ENCODE results near the gene LZTS3.
"Not testable (repeated sequence)": the region's sequence is repeated elsewhere in the genome, so short reads cannot be mapped to it uniquely, and the experiment has no call there.

The LZTS3 gene

DNA sequence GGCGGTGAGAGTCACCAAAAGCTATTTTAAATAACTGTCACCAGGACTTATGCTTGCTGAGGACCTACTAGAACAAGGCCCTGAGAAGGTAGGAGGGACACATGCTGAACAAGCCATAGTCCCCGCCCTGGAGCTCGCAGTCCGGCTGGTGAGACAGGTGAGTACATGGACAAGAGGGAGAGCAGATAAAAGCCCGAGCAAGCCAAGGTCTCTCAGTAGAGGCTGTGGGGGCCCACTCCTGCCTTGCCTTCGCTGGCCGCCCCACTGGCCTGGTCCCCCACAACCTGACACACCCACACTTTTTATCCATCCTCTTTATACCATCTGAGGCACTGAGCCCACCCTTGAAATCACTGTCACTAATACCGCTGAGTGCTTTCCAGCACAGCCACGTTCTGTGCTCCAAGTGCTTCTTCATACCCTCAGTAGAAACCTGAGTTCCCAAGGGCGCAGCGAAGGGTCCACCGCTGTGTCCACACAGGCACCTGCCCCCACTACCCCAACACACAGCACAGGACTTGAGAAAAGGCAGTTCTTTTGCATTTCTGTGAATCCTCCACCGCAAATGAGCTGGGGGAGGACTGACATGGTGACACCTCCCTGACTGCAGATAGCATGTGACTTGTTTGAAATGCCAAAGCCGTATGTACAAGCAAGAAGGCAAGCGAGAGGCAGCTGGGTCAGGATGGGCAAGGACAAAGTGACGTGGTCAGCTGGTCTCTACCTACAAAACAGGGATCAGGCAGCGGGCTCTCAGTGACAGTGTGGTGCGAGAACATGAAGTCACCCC, 19.1 kb upstream of the LZTS3 start:
- no peak for DNase-seq

GRCh38 chr20:3190681-3191111, 17.3 kb upstream of the LZTS3 start:
- DNase-seq, result no peak

DNA sequence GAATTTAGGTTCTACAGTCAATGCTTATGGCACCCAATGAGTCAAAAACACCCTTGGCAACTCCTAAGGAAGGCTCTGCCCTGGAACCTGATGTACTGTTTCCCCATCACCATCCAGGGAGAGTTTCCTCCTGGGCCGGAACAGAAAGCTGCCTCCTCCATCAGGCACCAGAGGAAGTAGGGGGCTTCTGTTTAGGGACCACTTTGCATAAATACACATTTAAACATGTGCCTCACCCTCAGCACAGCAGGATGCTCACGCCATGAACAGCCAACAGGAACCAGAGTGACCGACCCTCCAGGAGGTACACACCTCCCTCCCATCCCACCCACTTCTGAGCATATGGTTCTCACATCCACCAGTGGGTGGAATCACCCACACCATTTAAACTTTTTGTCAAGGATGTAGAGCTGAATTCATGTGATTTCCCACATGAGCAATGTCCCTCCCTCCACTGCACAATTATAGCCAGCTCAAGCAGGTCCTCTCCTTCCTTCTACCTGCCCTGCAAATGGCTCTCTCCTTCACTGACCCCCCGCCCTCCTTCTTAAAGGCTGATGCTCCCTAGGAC, 16.3 kb upstream of the LZTS3 start:
- no peak for DNase-seq

DNA sequence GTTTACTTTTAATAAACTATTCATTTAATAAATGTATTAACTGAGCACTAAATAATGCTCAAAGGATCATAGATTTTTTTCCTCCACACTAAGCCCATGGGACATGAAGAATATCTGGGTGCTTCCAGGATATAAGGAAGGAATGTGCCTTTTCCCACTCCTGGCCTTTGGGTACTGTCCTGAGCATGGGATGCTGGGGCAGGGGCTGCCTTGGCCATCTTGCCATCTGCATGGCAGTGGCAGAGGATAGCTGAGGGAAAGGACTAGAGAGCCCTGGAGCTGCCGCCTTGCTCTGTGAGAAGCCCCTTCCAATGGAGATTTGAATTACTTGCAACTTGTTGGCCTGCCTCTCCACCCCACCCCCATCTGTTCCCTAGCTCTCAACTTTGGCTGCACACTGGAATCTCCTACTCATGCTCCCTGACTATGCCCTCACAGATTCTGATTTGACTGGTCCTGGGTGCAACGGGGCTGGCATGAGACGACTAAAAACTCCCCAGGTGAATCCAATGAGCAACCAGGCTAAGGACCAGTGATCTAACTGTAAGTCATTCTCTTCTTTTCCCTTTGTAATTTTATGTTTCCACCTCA, 15.6 kb upstream of the LZTS3 start:
- DNase-seq, result no peak

GRCh38 chr20:3187861-3188260, 14.5 kb upstream of the LZTS3 start:
- DNase-seq, result not testable (repeated sequence)

DNA sequence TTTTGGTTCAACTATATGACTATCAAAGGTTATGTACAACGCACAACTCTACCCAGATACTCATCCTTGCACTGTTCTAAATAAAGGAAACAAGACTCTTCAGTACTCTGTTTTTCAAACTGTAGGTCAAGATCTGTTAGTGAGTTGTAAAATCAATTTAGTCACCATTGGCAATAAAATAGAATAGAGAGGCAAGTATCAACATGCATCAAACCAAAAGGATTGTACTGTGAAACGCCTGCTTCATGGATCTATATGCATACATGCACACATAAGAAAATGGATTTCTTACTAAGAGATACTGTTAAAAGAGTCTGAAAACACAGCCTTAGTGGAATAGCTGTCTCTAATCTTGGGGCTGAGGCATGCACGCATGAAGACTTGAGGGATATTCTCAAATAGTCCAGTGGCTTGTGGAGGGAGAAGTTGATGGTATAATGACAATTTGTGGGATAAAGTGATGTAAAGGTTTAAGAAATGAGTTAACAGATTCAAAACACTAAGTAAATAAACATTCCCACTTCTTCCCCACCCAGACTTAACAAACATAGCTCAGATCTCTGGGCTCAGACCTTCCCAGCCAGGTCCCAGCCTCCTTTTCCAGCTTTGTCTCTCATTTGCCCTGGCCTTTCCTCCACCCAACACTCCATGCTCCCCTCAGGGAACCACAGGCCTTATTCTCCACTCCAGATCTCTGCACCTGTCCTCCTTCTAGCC, 10.7 kb upstream of the LZTS3 start:
- DNase-seq, result no peak

- not testable (repeated sequence) for DNase-seq
These were observed 9.1 kb upstream of the LZTS3 start for GRCh38 chr20:3182429-3182828.

DNA sequence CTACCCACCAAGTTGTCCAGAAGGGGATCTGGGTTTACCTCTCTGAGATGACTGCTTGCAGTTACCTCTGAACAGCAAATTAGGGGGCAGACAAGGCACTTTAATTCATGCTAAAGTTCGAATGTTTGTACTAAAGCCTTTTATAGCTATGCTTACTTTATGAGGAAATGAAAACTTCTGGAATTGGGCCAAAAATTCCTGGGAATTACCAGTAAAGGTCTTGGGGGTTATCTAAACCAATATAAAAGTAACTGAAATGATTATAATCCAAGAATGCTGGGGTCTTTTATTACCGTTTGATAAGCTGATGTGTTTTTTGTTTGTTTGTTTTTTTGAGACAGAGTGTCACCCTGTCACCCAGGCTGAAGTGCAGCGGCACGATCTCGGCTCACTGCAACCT, 7.9 kb upstream of the LZTS3 start:
- no peak for DNase-seq

- no peak for DNase-seq
These were observed 7.0 kb upstream of the LZTS3 start for GRCh38 chr20:3180319-3180718.

DNA sequence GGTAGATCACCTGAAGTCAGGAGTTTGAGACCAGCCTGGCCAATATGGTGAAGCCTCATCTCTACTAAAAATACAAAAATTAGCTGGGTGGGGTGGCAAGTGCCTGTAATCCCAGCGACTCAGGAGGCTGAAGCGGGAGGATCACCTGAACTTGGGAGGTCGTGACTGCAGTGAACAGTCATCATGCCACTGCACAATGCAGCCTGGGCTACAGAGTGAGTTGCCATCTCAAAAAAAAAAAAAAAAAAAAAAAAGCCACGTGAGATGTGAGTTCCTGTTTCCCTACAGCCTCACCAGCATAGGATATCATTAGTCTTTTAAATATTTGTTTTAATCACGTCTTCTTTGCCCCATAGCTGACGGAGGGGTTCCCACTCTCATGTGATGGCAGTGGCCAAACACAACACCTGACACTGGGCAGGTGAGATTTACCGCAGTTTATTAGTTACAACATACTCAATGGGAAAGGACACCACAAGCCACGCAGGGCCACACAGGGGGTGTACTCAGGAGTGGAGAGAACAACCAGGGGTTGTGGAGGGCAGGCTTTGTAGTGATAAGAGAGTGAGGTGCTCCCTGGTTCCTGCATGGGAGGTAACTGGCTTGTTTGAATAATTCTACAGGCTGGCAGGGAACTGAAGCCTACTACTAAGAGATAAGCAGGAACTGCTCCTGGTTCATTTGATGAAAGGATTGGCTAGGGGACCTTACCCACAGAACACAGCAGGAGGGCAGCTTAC, 4.6 kb upstream of the LZTS3 start:
- DNase-seq, result no peak

GRCh38 chr20:3175270-3175669, 1.9 kb upstream of the LZTS3 start:
- no peak for DNase-seq

- no peak for DNase-seq
These were observed 1.3 kb upstream of the LZTS3 start for GRCh38 chr20:3174442-3175261.

DNA sequence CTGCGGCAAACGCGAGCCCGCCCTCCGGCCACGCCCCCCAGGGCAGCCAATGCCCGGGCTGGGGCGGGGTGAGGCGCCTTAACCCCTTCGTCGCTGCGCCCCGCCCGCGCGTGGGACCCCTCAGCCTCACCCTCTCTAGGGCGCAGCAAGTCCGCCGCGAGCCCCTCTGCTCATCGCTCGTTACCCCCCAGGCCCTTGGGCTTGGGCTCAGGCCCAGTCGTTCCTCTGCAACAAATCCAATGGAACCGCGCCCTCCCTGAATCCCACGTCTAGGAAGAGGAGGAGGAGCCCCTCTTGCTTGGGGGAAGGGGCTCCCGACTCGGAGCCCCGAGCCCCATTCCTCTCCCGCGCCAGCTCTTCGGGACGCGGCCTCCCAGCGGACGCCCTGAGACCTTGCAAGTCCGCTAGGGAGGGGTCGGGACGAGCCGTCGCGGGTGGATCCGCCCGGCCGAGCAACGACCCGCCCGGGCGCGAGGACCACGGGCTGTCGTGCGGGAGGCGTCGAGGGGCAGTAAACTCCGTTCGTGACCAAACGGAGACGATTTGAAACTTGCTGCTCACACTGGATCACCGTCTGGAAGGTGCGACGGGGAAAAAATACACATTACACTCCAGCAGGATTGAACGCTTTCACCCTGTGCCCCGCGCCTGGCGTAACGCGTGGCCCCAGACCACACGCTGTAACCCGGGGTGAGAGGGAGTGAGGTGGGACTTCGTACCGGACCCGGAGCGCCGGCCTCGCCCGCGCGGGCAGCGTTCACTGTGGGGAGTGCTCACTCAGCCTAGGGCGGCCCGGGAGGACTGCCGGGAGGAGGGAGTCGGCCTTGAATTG, 477 bp upstream of the LZTS3 start:
- peak; percentile 91 for DNase-seq

DNA sequence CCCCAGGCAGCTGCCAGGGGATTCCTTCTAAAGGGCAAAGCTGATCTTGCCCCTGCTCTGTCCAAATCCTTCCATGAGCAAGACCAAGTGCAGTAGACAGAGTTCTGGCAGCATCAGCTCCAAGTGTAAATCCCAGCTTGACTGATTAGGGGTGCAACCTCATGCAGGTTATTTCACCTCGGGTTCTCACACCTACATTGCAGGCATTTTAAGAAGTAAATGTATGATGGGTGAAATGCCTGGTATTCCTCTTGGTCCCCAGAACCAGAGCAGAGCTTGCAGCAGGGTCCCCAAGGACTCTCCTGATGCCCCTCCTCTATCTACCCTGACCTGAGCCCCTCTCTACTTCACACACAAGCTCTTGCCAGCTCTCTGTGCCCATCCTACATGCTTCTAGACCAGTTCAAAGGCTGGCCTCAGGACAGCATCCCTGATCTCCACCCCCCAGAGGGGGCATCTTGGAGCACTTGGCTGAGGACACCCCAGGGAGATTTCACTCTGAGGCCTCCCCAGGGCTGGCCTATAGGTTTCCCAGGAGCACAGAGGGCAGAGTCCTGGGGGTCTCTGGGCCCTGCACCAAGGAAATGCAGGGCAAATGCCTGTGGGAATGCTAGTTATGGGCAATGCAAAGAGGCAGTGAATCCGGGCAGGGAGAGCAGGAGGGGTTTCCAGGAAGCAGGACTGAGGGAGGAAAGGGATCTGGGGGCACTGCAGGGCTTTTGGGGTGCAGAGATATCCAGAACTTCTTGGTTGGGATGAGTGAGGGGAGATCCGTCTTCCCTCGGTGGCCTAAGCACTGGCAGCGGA, 1.0 kb downstream of the LZTS3 start:
- no peak for DNase-seq

GRCh38 chr20:3171391-3172125, 1.8 kb downstream of the LZTS3 start:
- DNase-seq, result no peak

DNA sequence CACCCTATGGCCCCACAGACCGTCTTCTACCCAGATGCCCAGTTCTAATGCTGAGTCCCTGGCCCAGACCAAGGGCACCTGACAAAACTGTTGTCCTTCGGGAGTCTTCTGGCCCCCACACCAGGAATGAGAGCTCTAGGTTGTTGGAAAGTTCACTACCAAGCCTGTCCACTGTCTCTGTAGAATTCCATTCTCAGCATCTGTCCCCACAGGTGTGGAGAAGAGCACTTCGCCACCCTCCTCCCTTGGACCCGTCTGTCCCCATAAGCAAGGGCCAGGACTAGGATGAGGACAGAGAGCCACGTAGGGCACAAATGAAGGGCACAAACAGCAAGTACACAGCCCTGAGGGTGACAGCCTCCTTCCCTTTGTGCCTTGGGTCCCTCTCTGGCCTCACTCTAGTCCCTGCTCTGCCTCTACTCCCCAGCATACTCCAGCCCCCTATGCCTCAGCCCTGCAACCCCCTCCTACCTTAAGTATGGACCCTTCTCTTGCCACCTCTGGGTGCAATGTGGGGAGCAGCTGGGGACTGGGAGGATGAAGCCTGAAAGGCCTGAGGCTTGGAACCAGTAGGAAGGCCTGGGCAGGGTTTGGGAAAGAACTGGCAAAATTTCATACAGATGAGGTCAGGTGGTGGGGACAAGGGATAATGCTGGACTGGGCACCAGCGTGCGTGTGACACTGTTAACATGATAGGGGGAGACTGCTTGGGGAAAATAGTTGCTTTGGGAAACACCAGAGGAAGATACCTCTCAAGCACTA, 4.3 kb downstream of the LZTS3 start:
- no peak for DNase-seq

GRCh38 chr20:3168079-3168828, 5.1 kb downstream of the LZTS3 start:
- no peak for DNase-seq

- DNase-seq, result no peak
These were observed 5.6 kb downstream of the LZTS3 start for GRCh38 chr20:3167738-3168078.
